PC-3 (cell line): ENCODE measurements around the gene UGT1A8.

Source experiments
- CTCF ChIP-seq: fragments of 300-600 bp; sonication (generic); conservative IDR thresholded peaks from 2 replicates; pipeline ENCODE4 v1.5.1; 2017; ENCODE audit warnings: antibody characterized with exemption, low read depth, mild to moderate bottlenecking, low read length
- EZH2 ChIP-seq: fragments of 300-600 bp; sonication (generic); IDR thresholded peaks from one replicate; pipeline ENCODE4 v1.6.1; 2017; ENCODE audit warnings: antibody characterized with exemption, mild to moderate bottlenecking, low read length; ENCODE audit not compliant: unreplicated experiment

- TF ChIP-seq CTCF = no peak
- no peak for TF ChIP-seq EZH2
Measured at GRCh38 chr2:233799716-233800115, 182.3 kb downstream of the UGT1A8 start.
